Measurements from ENCODE around the gene SMYD2. TPM values are rescaled to one million over a fixed set of nuclear protein-coding genes. Genes with fewer than 3 reads are reported as not detected.

SMYD2 gene
- total RNA-seq, 1 experiment from 2014 or later, result 27.2 TPM

DNA sequence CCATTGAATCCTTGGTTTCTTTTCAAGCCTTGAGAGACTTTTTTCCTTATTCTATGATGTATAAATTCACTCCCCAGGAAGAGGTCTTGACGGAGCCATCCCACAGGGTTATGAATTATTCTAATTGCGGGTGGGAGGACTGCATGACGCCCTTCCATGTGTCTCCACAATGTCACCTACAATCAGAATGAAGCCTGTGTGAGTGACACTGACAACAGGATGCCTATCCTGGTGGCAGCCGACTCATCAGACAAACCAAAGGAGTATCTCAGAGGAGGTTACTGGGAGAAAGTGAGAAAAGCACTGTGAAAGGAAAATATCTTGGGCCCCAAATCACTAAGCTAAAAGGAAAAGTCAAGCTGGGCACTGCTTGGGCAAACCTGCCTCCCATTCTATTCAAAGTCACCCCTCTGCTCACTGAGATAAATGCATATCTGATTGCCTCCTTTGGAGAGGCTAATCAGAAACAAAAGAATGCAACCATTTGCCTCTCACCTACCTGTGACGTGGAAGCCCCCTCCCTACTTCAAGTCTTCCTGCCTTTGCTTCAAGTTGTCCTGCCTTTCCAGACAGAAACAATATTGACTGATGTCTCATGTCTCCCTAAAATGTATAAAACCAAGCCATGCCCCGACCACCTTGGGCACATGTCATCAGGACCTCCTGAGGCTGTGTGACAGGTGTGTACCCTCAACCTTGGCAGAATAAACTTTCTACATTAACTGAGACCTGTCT lies 98.4 kb downstream of the SMYD2 start:
- RAD21 ChIA-PET (ENCODE audit: low non-redundant PET in 1 of 2, low total read pairs in 2 of 2, uncharacterized antibody in 2 of 2, unreplicated experiment in 2 of 2), result no interaction called here
- CTCF ChIA-PET, result no interaction called here
- POLR2A ChIA-PET, result no interaction called here
- no peak overlapping the region for H3K9ac ChIP-seq (ENCODE audit: low read length)
- no peaks in the 10 kb centered on the region for H3K27me3 ChIP-seq (ENCODE audit: insufficient read depth, low read length)
- no peaks in the 10 kb centered on the region for H4K20me1 ChIP-seq (ENCODE audit: insufficient read depth)
- H3K36me3 ChIP-seq (ENCODE audit: control insufficient read depth in 1 of 2, insufficient read depth in 2 of 2, low read length in 2 of 2), result peaks cover 2 to 17% of the 10 kb centered on the region in 2 experiments; a peak in 2 of 4 replicates
- ATAC-seq, result no peak
- H3K9me2 ChIP-seq (ENCODE audit: insufficient read depth), result no peaks in the 10 kb centered on the region
- no TSS peak for BruUV-seq (replicated peaks)
- DNase-seq (ENCODE audit: low read depth, low spot score), result no peak
- H3K9me3 ChIP-seq (ENCODE audit: control insufficient read depth in 1 of 2, insufficient read depth in 1 of 2, low read depth in 1 of 2, low read length in 2 of 2), result no peaks in the 10 kb centered on the region
- no peaks in the 10 kb centered on the region for H3K79me2 ChIP-seq (ENCODE audit: insufficient read depth, low read length)
- H3K4me3 ChIP-seq (replicated peaks in 1 of 2; ENCODE audit: low read depth in 1 of 2, low read length in 2 of 2), result no peak overlapping the region
- H3K27ac ChIP-seq (ENCODE audit: low read depth, low read length), result peak overlapping the region; percentile 25
- intact Hi-C loops (cut with micrococcal nuclease), result no loop called here
- peaks cover 15 to 24% of the 10 kb centered on the region in 2 experiments for H3K4me1 ChIP-seq (ENCODE audit: control insufficient read depth in 1 of 2, insufficient read depth in 2 of 2, low read length in 2 of 2)
- TF ChIP-seq POLR2AphosphoS5 (IDR thresholded peaks at IDR 0.05; ENCODE audit: low read depth, low read length) (no peak), RAD21 (IDR thresholded peaks at IDR 0.05; ENCODE audit: low read depth) (no peak), CEBPB (IDR thresholded peaks at IDR 0.05; ENCODE audit: low read depth) (no peak), EZH2phosphoT487 (IDR thresholded peaks at IDR 0.05; ENCODE audit: borderline replicate concordance) (no peak), POLR2A (IDR thresholded peaks at IDR 0.05; ENCODE audit: borderline replicate concordance, extremely low read depth, insufficient read depth, insufficient read length) (no peak), CBX3 (IDR thresholded peaks at IDR 0.05; ENCODE audit: low read depth) (no peak), SP1 (IDR thresholded peaks at IDR 0.05; ENCODE audit: low read depth) (no peak), JUND (IDR thresholded peaks at IDR 0.05) (no peak), EZH2 (IDR thresholded peaks at IDR 0.05) (no peak)
- TF ChIP-seq, protein P1, sequence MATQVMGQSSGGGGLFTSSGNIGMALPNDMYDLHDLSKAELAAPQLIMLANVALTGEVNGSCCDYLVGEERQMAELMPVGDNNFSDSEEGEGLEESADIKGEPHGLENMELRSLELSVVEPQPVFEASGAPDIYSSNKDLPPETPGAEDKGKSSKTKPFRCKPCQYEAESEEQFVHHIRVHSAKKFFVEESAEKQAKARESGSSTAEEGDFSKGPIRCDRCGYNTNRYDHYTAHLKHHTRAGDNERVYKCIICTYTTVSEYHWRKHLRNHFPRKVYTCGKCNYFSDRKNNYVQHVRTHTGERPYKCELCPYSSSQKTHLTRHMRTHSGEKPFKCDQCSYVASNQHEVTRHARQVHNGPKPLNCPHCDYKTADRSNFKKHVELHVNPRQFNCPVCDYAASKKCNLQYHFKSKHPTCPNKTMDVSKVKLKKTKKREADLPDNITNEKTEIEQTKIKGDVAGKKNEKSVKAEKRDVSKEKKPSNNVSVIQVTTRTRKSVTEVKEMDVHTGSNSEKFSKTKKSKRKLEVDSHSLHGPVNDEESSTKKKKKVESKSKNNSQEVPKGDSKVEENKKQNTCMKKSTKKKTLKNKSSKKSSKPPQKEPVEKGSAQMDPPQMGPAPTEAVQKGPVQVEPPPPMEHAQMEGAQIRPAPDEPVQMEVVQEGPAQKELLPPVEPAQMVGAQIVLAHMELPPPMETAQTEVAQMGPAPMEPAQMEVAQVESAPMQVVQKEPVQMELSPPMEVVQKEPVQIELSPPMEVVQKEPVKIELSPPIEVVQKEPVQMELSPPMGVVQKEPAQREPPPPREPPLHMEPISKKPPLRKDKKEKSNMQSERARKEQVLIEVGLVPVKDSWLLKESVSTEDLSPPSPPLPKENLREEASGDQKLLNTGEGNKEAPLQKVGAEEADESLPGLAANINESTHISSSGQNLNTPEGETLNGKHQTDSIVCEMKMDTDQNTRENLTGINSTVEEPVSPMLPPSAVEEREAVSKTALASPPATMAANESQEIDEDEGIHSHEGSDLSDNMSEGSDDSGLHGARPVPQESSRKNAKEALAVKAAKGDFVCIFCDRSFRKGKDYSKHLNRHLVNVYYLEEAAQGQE (IDR thresholded peaks at IDR 0.05; ENCODE audit: low read depth), result no peak
- TF ChIP-seq, protein P2, sequence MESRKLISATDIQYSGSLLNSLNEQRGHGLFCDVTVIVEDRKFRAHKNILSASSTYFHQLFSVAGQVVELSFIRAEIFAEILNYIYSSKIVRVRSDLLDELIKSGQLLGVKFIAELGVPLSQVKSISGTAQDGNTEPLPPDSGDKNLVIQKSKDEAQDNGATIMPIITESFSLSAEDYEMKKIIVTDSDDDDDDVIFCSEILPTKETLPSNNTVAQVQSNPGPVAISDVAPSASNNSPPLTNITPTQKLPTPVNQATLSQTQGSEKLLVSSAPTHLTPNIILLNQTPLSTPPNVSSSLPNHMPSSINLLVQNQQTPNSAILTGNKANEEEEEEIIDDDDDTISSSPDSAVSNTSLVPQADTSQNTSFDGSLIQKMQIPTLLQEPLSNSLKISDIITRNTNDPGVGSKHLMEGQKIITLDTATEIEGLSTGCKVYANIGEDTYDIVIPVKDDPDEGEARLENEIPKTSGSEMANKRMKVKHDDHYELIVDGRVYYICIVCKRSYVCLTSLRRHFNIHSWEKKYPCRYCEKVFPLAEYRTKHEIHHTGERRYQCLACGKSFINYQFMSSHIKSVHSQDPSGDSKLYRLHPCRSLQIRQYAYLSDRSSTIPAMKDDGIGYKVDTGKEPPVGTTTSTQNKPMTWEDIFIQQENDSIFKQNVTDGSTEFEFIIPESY (IDR thresholded peaks at IDR 0.05; ENCODE audit: extremely low read depth, insufficient replicate concordance, low read length), result no peak
- TF ChIP-seq, protein P3, sequence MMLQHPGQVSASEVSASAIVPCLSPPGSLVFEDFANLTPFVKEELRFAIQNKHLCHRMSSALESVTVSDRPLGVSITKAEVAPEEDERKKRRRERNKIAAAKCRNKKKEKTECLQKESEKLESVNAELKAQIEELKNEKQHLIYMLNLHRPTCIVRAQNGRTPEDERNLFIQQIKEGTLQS (IDR thresholded peaks at IDR 0.05), result no peak
- no peak overlapping the region for H3K4me2 ChIP-seq (ENCODE audit: low read length)
- H2AFZ ChIP-seq (ENCODE audit: low read depth, low read length, poor library complexity, severe bottlenecking), result no peak overlapping the region
